CD14-positive monocyte (primary cell): ENCODE results near the gene PPM1H. TPM values are rescaled to one million over a fixed set of nuclear protein-coding genes. Genes with fewer than 3 reads are reported as not detected.

Experiments used
- DNase-seq, 3 donors: peaks; one replicate each; pipeline ENCODE4 v3.0.0-alpha.2; 2011 to 2022
- H2AFZ ChIP-seq: 2 replicates; pipeline ENCODE4 v1.6.0; 2012; ENCODE audit warnings: mild to moderate bottlenecking, low read depth, low read length, inconsistent platforms; ENCODE audit not compliant: insufficient read depth, poor library complexity, severe bottlenecking
- H3K27ac ChIP-seq, 2 donors: 1 replicate in 1 of 2; 2 replicates in 1 of 2; pipeline ENCODE4 v1.5.1; 2012 to 2013; ENCODE audit warnings: low read length in 2 of 2, control low read depth in 1 of 2, inconsistent platforms in 1 of 2, low read depth in 1 of 2, mild to moderate bottlenecking in 1 of 2
- H3K27me3 ChIP-seq, 2 donors: one replicate each; pipeline versions ENCODE4 v1.6.0 to v1.6.1; 2011 to 2013; ENCODE audit warnings: low read length in 2 of 2; ENCODE audit not compliant: control insufficient read depth in 2 of 2, insufficient read depth in 2 of 2
- H3K36me3 ChIP-seq, 2 donors: replicated peaks in 1 of 2; 1 replicate in 1 of 2; 2 replicates in 1 of 2; pipeline versions ENCODE4 v1.5.1 to v1.6.1; 2012 to 2013; ENCODE audit warnings: low read length in 2 of 2, control low read depth in 1 of 2, inconsistent platforms in 1 of 2, mild to moderate bottlenecking in 1 of 2; ENCODE audit not compliant: insufficient read depth in 2 of 2, control insufficient read depth in 1 of 2
- H3K4me1 ChIP-seq, 2 donors: 1 replicate in 1 of 2; 2 replicates in 1 of 2; pipeline versions ENCODE4 v1.5.1 to v1.6.1; 2012 to 2013; ENCODE audit warnings: low read length in 2 of 2, control low read depth in 1 of 2, inconsistent platforms in 1 of 2, mild to moderate bottlenecking in 1 of 2, moderate library complexity in 1 of 2; ENCODE audit not compliant: insufficient read depth in 2 of 2, control insufficient read depth in 1 of 2
- H3K4me2 ChIP-seq: replicated peaks from 2 replicates; pipeline ENCODE3; 2012; ENCODE audit warnings: low read length, moderate library complexity, mild to moderate bottlenecking; ENCODE audit not compliant: poor library complexity, severe bottlenecking; ENCODE audit errors: extremely low read depth
- H3K4me3 ChIP-seq, 3 experiments: fragments of 200-600 bp in 1 of 3; sonication (generic) in 1 of 3; replicated peaks in 1 of 3; 1 replicate in 2 of 3; 2 replicates in 1 of 3; pipeline ENCODE4 v1.5.1; 2011 to 2013; ENCODE audit warnings: low read length in 3 of 3, mild to moderate bottlenecking in 3 of 3, control low read depth in 2 of 3, low read depth in 2 of 3, inconsistent platforms in 1 of 3, moderate library complexity in 1 of 3
- H3K79me2 ChIP-seq: 2 replicates; pipeline ENCODE4 v1.6.0; 2012; ENCODE audit warnings: mild to moderate bottlenecking, control low read depth, inconsistent platforms, low read length, moderate library complexity; ENCODE audit not compliant: insufficient read depth
- H3K9ac ChIP-seq: 2 replicates; pipeline ENCODE4 v1.6.0; 2017; ENCODE audit warnings: low read length, mild to moderate bottlenecking; ENCODE audit not compliant: insufficient read depth, poor library complexity, severe bottlenecking
- H3K9me3 ChIP-seq, 2 donors: replicated peaks in 1 of 2; 1 replicate in 1 of 2; 2 replicates in 1 of 2; pipeline versions ENCODE4 v1.5.1 to v1.6.1; 2012 to 2013; ENCODE audit warnings: low read length in 2 of 2, control low read depth in 1 of 2; ENCODE audit not compliant: control insufficient read depth in 1 of 2, insufficient read depth in 1 of 2
- H4K20me1 ChIP-seq: 2 replicates; pipeline ENCODE4 v1.6.0; 2012; ENCODE audit warnings: mild to moderate bottlenecking, low read length, control low read depth, moderate library complexity; ENCODE audit not compliant: insufficient read depth
- H3K27ac Mint-ChIP-seq, 7 donors: one replicate each; pipeline ENCODE4 v1.8.0; 2020; ENCODE audit warnings: mild to moderate bottlenecking in 7 of 7, mixed read lengths in 7 of 7, moderate library complexity in 6 of 7, inconsistent platforms in 2 of 7
- H3K27me3 Mint-ChIP-seq, 3 donors: one replicate each; pipeline ENCODE4 v1.8.0; 2021 to 2022; ENCODE audit warnings: low read depth in 3 of 3, mild to moderate bottlenecking in 3 of 3, mixed read lengths in 3 of 3, moderate library complexity in 3 of 3, inconsistent platforms in 1 of 3
- H3K36me3 Mint-ChIP-seq, 2 donors: one replicate each; pipeline ENCODE4 v1.8.0; 2020; ENCODE audit warnings: mixed read lengths in 2 of 2, inconsistent platforms in 1 of 2, mild to moderate bottlenecking in 1 of 2
- H3K4me1 Mint-ChIP-seq: one replicate; pipeline ENCODE4 v1.8.0; 2020; ENCODE audit warnings: mild to moderate bottlenecking, mixed read lengths
- H3K4me3 Mint-ChIP-seq, 2 donors: one replicate each; pipeline ENCODE4 v1.8.0; 2020; ENCODE audit warnings: mild to moderate bottlenecking in 2 of 2, mixed read lengths in 2 of 2, moderate library complexity in 1 of 2
- H3K9me3 Mint-ChIP-seq, 7 donors: one replicate each; pipeline ENCODE4 v1.8.0; 2020 to 2022; ENCODE audit warnings: mixed read lengths in 7 of 7, mild to moderate bottlenecking in 6 of 7, moderate library complexity in 6 of 7, inconsistent platforms in 2 of 7
- WGBS: methylation state at CpG from one replicate; pipeline ENCODE4 v1.1.5; 2013; ENCODE audit warnings: missing lambda C conversion rate; ENCODE audit not compliant: insufficient coverage; 5-methylcytosine and 5-hydroxymethylcytosine counted together
- intact Hi-C, 2 donors: fragments of 100-400 bp; cut with micrococcal nuclease; formaldehyde crosslinking; loops; one replicate each; pipeline versions ENCODE4 v1.15.0 to v1.15.1; 2023
- polyA plus RNA-seq, 3 donors: library from polyadenylated mRNA; depleted of rRNA in 1 of 3; unstranded in 2 of 3; stranded (reverse) in 1 of 3; fragments of 300-500 nt in 2 of 3; fragments of >200 nt in 1 of 3; fragmentation: Illumina TruSeq in 2 of 3; gene quantifications; 1 replicate in 2 of 3; 2 replicates in 1 of 3; pipeline ENCODE4 v1.2.3, GENCODE V29; 2012 to 2021
- TF ChIP-seq, protein P1 (sequence below): fragments of 200-600 bp; IDR thresholded peaks from one replicate; pipeline ENCODE4 v1.8.0; 2022; ENCODE audit warnings: antibody characterized with exemption, mild to moderate bottlenecking

The PPM1H gene
- polyA plus RNA-seq, 3 donors = 1.5 to 2.8 (median 1.9) TPM

DNA sequence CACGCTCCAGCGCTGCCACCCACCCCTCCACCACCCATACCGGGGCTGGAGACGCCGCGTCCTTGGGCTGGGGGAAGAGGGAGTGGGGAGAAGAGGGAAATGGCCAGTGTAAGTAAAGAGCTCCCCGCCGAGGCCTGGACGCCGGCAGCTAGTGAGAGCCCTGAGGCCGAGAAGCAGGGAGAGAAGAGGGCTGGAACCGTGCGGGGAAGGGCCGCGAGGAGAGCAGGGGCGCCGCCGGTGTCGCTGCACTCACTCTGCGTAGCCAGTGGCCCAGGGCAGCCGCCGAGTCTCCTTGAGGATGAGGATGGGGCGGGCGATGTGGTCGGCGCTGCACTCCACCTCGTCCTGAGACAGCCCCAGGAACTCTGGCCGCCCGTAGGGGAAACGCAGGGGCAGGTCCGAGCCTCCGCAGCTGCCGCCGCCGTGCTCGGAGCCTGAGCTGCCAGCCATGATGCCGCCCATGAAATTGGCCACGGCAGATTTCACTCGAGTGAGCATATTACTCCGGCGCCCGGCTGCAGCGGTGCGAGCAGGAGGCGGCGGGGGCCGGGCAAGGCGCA lies 631 bp downstream of the PPM1H start:
- H3K9ac ChIP-seq = peak overlapping the region; percentile 70
- peak; percentile 19 to 32 (median 30) for DNase-seq
- H3K27me3 Mint-ChIP-seq = peaks cover 8 to 12% (median 10%) of the 10 kb centered on the region in 3 donors

DNA sequence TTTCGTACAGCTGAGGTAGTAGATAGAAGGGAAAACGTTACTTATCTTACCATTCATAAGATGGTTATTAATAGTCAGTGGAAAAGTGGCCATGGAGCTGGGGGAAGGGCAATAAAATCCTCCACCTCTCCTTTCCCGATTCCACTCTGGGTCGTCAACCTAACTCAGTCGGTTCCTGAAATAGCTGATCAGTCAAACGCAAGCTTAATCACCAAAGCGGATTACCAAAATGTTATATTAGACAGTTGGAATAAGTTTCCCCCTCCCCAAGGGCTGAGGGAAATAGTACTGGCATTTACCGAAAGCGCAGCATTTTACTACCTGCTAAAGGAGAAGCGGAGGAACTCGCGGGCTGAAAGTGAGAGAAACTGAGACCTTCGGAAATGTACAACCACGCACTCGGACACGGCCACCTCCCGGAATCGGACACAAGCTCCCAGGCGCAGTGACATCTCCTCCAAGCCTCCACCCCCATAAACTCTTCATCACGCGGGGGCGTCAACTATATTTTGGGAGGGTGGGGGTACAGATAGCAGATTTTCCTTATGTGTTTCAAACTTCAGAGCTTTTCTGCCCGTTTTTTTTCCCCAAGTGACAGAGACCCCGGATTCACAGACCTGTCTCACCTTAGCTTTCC lies 1.2 kb downstream of the PPM1H start:
- H3K79me2 ChIP-seq = peaks cover 7% of the 10 kb centered on the region
- intact Hi-C loops = no loop called here
- Mint-ChIP-seq H3K27me3 (peaks cover 8 to 12% (median 10%) of the 10 kb centered on the region in 3 donors), H3K4me1 (peaks cover 42% of the 10 kb centered on the region), H3K36me3 (no peaks in the 10 kb centered on the region), H3K27ac (peak overlapping the region; percentile 37 to 82 (median 73)), H3K4me3 (peak overlapping the region; percentile 100), H3K9me3 (peaks cover 0 to 6% (median 0%) of the 10 kb centered on the region in 7 donors)
- peak overlapping the region; percentile 70 for H3K9ac ChIP-seq
- peaks cover 0 to 7% of the 10 kb centered on the region in 2 donors for H3K27me3 ChIP-seq
- TF ChIP-seq, protein P1, sequence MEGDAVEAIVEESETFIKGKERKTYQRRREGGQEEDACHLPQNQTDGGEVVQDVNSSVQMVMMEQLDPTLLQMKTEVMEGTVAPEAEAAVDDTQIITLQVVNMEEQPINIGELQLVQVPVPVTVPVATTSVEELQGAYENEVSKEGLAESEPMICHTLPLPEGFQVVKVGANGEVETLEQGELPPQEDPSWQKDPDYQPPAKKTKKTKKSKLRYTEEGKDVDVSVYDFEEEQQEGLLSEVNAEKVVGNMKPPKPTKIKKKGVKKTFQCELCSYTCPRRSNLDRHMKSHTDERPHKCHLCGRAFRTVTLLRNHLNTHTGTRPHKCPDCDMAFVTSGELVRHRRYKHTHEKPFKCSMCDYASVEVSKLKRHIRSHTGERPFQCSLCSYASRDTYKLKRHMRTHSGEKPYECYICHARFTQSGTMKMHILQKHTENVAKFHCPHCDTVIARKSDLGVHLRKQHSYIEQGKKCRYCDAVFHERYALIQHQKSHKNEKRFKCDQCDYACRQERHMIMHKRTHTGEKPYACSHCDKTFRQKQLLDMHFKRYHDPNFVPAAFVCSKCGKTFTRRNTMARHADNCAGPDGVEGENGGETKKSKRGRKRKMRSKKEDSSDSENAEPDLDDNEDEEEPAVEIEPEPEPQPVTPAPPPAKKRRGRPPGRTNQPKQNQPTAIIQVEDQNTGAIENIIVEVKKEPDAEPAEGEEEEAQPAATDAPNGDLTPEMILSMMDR = no peak
- H3K27ac ChIP-seq = peak overlapping the region; percentile 4 to 61
- peak overlapping the region; percentile 99 for H3K4me2 ChIP-seq
- no peaks in the 10 kb centered on the region for H3K9me3 ChIP-seq
- H3K4me1 ChIP-seq = peaks cover 27 to 38% of the 10 kb centered on the region in 2 donors
- WGBS = 0% methylated on average over 8 of the region's 24 CpGs
- H2AFZ ChIP-seq = peak overlapping the region; percentile 99
- H3K4me3 ChIP-seq = peak overlapping the region; percentile 48 to 93 (median 80)
- H4K20me1 ChIP-seq = no peaks in the 10 kb centered on the region
- no peaks in the 10 kb centered on the region for H3K36me3 ChIP-seq
- DNase-seq = peak; percentile 3 to 24 (median 23)

More for the DNA sequence above, 631 bp downstream of the PPM1H start:
- Histone ChIP-seq H3K4me1 (peaks cover 27 to 38% of the 10 kb centered on the region in 2 donors), H3K27me3 (peaks cover 0 to 7% of the 10 kb centered on the region in 2 donors), H3K9me3 (no peaks in the 10 kb centered on the region), H4K20me1 (no peaks in the 10 kb centered on the region), H2AFZ (peak overlapping the region; percentile 99), H3K79me2 (peaks cover 7% of the 10 kb centered on the region), H3K4me3 (peak overlapping the region; percentile 48 to 93 (median 80)), H3K27ac (peak overlapping the region; percentile 4 to 61), H3K36me3 (no peaks in the 10 kb centered on the region), H3K4me2 (peak overlapping the region; percentile 99)
- Mint-ChIP-seq H3K4me3 (peak overlapping the region; percentile 100), H3K9me3 (peaks cover 0 to 7% (median 0%) of the 10 kb centered on the region in 7 donors), H3K4me1 (peaks cover 42% of the 10 kb centered on the region), H3K36me3 (no peaks in the 10 kb centered on the region), H3K27ac (peak overlapping the region in 5 of 7 donors; percentile 60 to 82 (median 79))
- intact Hi-C loops = no loop called here
- TF ChIP-seq, protein P1 = no peak
- 0% methylated on average over 42 of the region's 48 CpGs for WGBS
